IPS-18a (cell line): ENCODE results near the gene NUTM2G.
"Not testable (repeated sequence)": the region's sequence is repeated elsewhere in the genome, so short reads cannot be mapped to it uniquely, and the experiment has no call there.

ENCODE experiments used
- H3K27ac ChIP-seq: one replicate; pipeline ENCODE4 v1.5.1; 2013; ENCODE audit warnings: low read length
- H3K27me3 ChIP-seq: one replicate; pipeline ENCODE4 v1.6.1; 2013; ENCODE audit warnings: mild to moderate bottlenecking, low read length; ENCODE audit not compliant: control insufficient read depth, insufficient read depth
- H3K36me3 ChIP-seq: one replicate; pipeline ENCODE4 v1.6.1; 2013; ENCODE audit warnings: low read depth, low read length; ENCODE audit not compliant: control insufficient read depth
- H3K4me1 ChIP-seq: one replicate; pipeline ENCODE4 v1.6.1; 2013; ENCODE audit warnings: low read depth, low read length; ENCODE audit not compliant: control insufficient read depth
- H3K4me3 ChIP-seq: one replicate; pipeline ENCODE4 v1.5.1; 2013; ENCODE audit warnings: low read length
- H3K9ac ChIP-seq: one replicate; pipeline ENCODE4 v1.6.1; 2013; ENCODE audit warnings: mild to moderate bottlenecking, low read length, moderate library complexity
- H3K9me3 ChIP-seq: one replicate; pipeline ENCODE4 v1.6.1; 2013; ENCODE audit warnings: low read depth, low read length; ENCODE audit not compliant: control insufficient read depth

The NUTM2G gene

GRCh38 chr9:96928543-96928942 is at the start of gene NUTM2G:
NUTM2G (plus strand) TSS chr9:96928843; CDS start chr9:96929025, 182 bp downstream.
- not testable (repeated sequence) for H3K4me1 ChIP-seq, H3K9me3 ChIP-seq, H3K27me3 ChIP-seq, H3K27ac ChIP-seq, H3K9ac ChIP-seq, H3K4me3 ChIP-seq, H3K36me3 ChIP-seq

- H3K36me3 ChIP-seq, result no peaks in the 10 kb centered on the region
- no peaks in the 10 kb centered on the region for H3K4me1 ChIP-seq
- H3K4me3 ChIP-seq, result no peak overlapping the region
- no peaks in the 10 kb centered on the region for H3K27me3 ChIP-seq
- no peak overlapping the region for H3K9ac ChIP-seq
- no peaks in the 10 kb centered on the region for H3K9me3 ChIP-seq
- H3K27ac ChIP-seq, result no peak overlapping the region
Measured at GRCh38 chr9:96883922-96884321, 44.7 kb upstream of the NUTM2G start.

GRCh38 chr9:96884443-96884842 is 44.2 kb upstream of the NUTM2G start:
- Histone ChIP-seq H3K9ac (no peak overlapping the region), H3K4me3 (no peak overlapping the region), H3K9me3 (no peaks in the 10 kb centered on the region), H3K36me3 (no peaks in the 10 kb centered on the region), H3K27me3 (no peaks in the 10 kb centered on the region), H3K4me1 (no peaks in the 10 kb centered on the region), H3K27ac (no peak overlapping the region)

- no peak overlapping the region for H3K4me3 ChIP-seq
- no peak overlapping the region for H3K27ac ChIP-seq
- no peaks in the 10 kb centered on the region for H3K27me3 ChIP-seq
- no peak overlapping the region for H3K9ac ChIP-seq
- no peaks in the 10 kb centered on the region for H3K9me3 ChIP-seq
- no peaks in the 10 kb centered on the region for H3K36me3 ChIP-seq
- no peaks in the 10 kb centered on the region for H3K4me1 ChIP-seq
Measured at GRCh38 chr9:96885424-96885823, 43.2 kb upstream of the NUTM2G start.

GRCh38 chr9:96888591-96888990 is 40.1 kb upstream of the NUTM2G start:
- Histone ChIP-seq H3K4me1 (no peaks in the 10 kb centered on the region), H3K9ac (no peak overlapping the region), H3K27me3 (no peaks in the 10 kb centered on the region), H3K36me3 (no peaks in the 10 kb centered on the region), H3K4me3 (no peak overlapping the region), H3K27ac (no peak overlapping the region), H3K9me3 (no peaks in the 10 kb centered on the region)

- Histone ChIP-seq H3K4me3 (no peak overlapping the region), H3K27me3 (no peaks in the 10 kb centered on the region), H3K27ac (no peak overlapping the region), H3K36me3 (no peaks in the 10 kb centered on the region), H3K4me1 (no peaks in the 10 kb centered on the region), H3K9ac (no peak overlapping the region), H3K9me3 (no peaks in the 10 kb centered on the region)
Measured at GRCh38 chr9:96892131-96892530, 36.5 kb upstream of the NUTM2G start.

GRCh38 chr9:96900010-96900409 is 28.6 kb upstream of the NUTM2G start:
- H3K9ac ChIP-seq, H3K4me3 ChIP-seq, H3K36me3 ChIP-seq: not testable (repeated sequence)

GRCh38 chr9:96904947-96905722 is 23.5 kb upstream of the NUTM2G start:
- not testable (repeated sequence) for H3K27me3 ChIP-seq, H3K9ac ChIP-seq, H3K36me3 ChIP-seq, H3K4me3 ChIP-seq, H3K27ac ChIP-seq, H3K4me1 ChIP-seq, H3K9me3 ChIP-seq

More at GRCh38 chr9:96900010-96900409, 28.6 kb upstream of the NUTM2G start:
- not testable (repeated sequence) for H3K27me3 ChIP-seq, H3K4me1 ChIP-seq, H3K9me3 ChIP-seq, H3K27ac ChIP-seq

- not testable (repeated sequence) for H3K9ac ChIP-seq
Measured at GRCh38 chr9:96908479-96908878, 20.2 kb upstream of the NUTM2G start.

GRCh38 chr9:96915539-96915938 is 13.1 kb upstream of the NUTM2G start:
- H3K27ac ChIP-seq, H3K9me3 ChIP-seq, H3K4me1 ChIP-seq, H3K9ac ChIP-seq, H3K36me3 ChIP-seq, H3K27me3 ChIP-seq, H3K4me3 ChIP-seq: not testable (repeated sequence)

More at GRCh38 chr9:96908479-96908878, 20.2 kb upstream of the NUTM2G start:
- not testable (repeated sequence) for H3K36me3 ChIP-seq, H3K27ac ChIP-seq, H3K9me3 ChIP-seq, H3K4me3 ChIP-seq, H3K27me3 ChIP-seq, H3K4me1 ChIP-seq

GRCh38 chr9:96916531-96916930 is 12.1 kb upstream of the NUTM2G start:
- H3K9me3 ChIP-seq, H3K27ac ChIP-seq, H3K27me3 ChIP-seq, H3K4me1 ChIP-seq, H3K36me3 ChIP-seq, H3K9ac ChIP-seq, H3K4me3 ChIP-seq: not testable (repeated sequence)

- H3K9me3 ChIP-seq, H3K4me3 ChIP-seq, H3K36me3 ChIP-seq, H3K9ac ChIP-seq, H3K4me1 ChIP-seq, H3K27me3 ChIP-seq, H3K27ac ChIP-seq: not testable (repeated sequence)
Measured at GRCh38 chr9:96918550-96918949, 10.1 kb upstream of the NUTM2G start.
